ENCODE results near the gene NT5C1A. TPM values are rescaled to one million over a fixed set of nuclear protein-coding genes. Genes with fewer than 3 reads are reported as not detected.

The NT5C1A gene
- total and polyA plus RNA-seq, 5 donors: 5.7 to 44.8 (median 40.7) TPM

DNA sequence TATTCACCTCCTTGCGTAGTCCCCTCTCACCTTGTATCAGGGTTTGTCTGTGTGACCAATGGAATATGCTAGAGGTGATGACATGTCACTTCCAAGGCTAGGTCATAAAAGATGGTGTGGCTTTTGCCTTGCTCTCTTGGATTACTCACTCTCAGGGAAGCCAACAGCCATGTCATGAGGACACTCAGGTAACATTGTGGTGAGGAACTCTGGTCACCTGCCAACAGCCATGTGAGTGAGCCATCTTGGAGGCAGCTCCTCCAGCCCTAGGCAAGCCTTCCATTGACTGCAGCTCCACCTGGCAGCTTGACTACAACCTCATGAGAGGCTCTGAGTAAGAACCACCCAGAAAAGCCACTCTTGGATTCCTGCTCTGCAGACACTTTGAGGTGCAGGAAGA lies 21.5 kb downstream of the NT5C1A start:
- no peaks in the 10 kb centered on the region for H3K27me3 ChIP-seq (ENCODE audit: control insufficient read depth, insufficient read depth)
- DNase-seq (peak in 1 of 3 donors; percentile 16), ATAC-seq (no peak)
- no peaks in the 10 kb centered on the region for H3K9me3 ChIP-seq (ENCODE audit: control insufficient read depth, low read length)
- intact Hi-C loops (cut with DNase I): loop anchor here in 3 of 4 donors (5.0 kb wide), 2 partner anchors 38 to 43 kb away; no protein-coding TSS in a partner anchor
- H3K27ac ChIP-seq (ENCODE audit: low read length): no peak overlapping the region
- peaks cover 16% of the 10 kb centered on the region for H3K4me1 ChIP-seq (ENCODE audit: control insufficient read depth, insufficient read depth, low read length)
- H3K4me3 ChIP-seq (ENCODE audit: low read length): no peak overlapping the region
- WGBS: 90% methylated on average over 1 of the region's 1 CpG

DNA sequence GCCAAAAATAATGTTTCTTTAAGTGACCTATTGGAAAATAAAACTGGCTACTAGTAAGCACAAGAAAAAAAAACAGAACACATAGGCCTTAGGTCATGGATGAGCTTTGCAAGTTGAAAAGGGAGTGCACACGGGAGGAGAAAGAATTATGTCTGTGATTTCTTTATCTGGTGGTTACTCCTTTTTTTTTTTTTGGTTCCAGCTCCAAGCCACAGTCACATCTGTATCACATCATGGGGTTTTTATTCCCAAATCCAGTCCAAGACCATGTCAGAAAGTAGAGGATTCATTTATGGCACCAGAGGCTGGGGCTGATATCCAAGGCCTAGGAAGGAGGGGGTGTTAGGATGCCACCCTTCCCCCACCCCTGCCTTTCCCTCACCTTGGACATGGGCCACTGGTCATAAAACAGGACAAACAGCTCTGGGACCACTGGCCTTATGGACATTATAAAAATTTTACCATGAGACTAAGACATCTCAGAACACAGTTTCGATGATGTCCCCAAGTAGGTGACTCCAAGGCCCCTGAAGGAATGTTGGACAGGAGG lies 22.2 kb downstream of the NT5C1A start:
- H3K9me3 ChIP-seq (ENCODE audit: control insufficient read depth, low read length): no peaks in the 10 kb centered on the region
- no peaks in the 10 kb centered on the region for H3K27me3 ChIP-seq (ENCODE audit: control insufficient read depth, insufficient read depth)
- ATAC-seq (no peak), DNase-seq (peak in 1 of 3 donors; percentile 58)
- intact Hi-C loops (cut with DNase I): loop anchor here in 3 of 4 donors (5.0 kb wide), 2 partner anchors 37 to 42 kb away; no protein-coding TSS in a partner anchor
- H3K27ac ChIP-seq (ENCODE audit: low read length): no peak overlapping the region
- WGBS: 87% methylated on average over 2 of the region's 2 CpGs
- peaks cover 15% of the 10 kb centered on the region for H3K4me1 ChIP-seq (ENCODE audit: control insufficient read depth, insufficient read depth, low read length)
- H3K4me3 ChIP-seq (ENCODE audit: low read length): no peak overlapping the region

DNA sequence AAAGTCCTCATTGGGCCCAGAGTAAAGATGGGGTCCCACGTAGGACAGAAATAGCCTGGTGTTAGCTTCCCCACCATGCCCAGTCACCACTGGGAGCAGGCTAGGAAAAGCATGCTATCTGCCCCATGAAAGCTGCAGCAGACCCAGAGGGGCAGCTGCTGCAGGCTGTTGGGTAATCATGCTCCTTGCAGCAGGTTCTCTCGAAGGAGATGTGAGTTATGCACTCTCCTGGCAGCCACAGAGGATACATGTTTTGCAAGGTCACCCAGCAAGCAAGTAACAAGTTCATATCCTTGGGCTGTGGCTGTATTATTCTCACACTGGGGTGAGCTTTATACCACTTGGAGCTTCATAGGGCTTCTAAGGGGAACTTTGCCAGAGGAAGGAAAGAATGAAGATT lies 23.4 kb downstream of the NT5C1A start:
- peak in 1 of 3 donors; percentile 40 for DNase-seq
- intact Hi-C loops (cut with DNase I): no loop called here
- no peaks in the 10 kb centered on the region for H3K27me3 ChIP-seq (ENCODE audit: control insufficient read depth, insufficient read depth)
- no peaks in the 10 kb centered on the region for H3K9me3 ChIP-seq (ENCODE audit: control insufficient read depth, low read length)
- no peak overlapping the region for H3K4me3 ChIP-seq (ENCODE audit: low read length)
- H3K27ac ChIP-seq (ENCODE audit: low read length): no peak overlapping the region
- ATAC-seq: no peak
- peaks cover 15% of the 10 kb centered on the region for H3K4me1 ChIP-seq (ENCODE audit: control insufficient read depth, insufficient read depth, low read length)
- 47% methylated on average over 2 of the region's 2 CpGs for WGBS

DNA sequence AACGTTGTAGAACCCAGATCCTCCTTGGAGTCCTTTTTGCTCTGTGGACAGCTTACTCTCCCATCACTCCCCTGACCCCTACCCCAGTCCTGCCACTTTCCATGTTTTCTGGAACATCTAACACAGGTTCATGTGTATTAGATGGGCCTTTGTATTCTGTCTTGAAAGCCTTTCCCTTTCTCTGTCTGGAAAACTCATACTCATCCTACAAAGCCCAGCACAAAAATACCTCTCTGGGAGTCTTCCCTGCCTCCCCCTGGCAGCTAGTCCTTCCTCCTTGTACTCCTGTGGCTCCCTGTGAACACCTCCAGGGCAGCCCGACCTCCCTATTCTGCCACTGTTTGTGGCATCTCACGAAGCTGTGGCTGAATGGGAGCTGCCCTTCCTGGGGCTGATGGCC lies 24.7 kb downstream of the NT5C1A start:
- peaks cover 15% of the 10 kb centered on the region for H3K4me1 ChIP-seq (ENCODE audit: control insufficient read depth, insufficient read depth, low read length)
- WGBS: 71% methylated on average over 3 of the region's 3 CpGs
- no peaks in the 10 kb centered on the region for H3K27me3 ChIP-seq (ENCODE audit: control insufficient read depth, insufficient read depth)
- ATAC-seq (no peak), DNase-seq (peak in 1 of 3 donors; percentile 29)
- H3K4me3 ChIP-seq (ENCODE audit: low read length): no peak overlapping the region
- intact Hi-C loops (cut with DNase I): no loop called here
- H3K9me3 ChIP-seq (ENCODE audit: control insufficient read depth, low read length): no peaks in the 10 kb centered on the region
- H3K27ac ChIP-seq (ENCODE audit: low read length): peak overlapping the region; percentile 69

DNA sequence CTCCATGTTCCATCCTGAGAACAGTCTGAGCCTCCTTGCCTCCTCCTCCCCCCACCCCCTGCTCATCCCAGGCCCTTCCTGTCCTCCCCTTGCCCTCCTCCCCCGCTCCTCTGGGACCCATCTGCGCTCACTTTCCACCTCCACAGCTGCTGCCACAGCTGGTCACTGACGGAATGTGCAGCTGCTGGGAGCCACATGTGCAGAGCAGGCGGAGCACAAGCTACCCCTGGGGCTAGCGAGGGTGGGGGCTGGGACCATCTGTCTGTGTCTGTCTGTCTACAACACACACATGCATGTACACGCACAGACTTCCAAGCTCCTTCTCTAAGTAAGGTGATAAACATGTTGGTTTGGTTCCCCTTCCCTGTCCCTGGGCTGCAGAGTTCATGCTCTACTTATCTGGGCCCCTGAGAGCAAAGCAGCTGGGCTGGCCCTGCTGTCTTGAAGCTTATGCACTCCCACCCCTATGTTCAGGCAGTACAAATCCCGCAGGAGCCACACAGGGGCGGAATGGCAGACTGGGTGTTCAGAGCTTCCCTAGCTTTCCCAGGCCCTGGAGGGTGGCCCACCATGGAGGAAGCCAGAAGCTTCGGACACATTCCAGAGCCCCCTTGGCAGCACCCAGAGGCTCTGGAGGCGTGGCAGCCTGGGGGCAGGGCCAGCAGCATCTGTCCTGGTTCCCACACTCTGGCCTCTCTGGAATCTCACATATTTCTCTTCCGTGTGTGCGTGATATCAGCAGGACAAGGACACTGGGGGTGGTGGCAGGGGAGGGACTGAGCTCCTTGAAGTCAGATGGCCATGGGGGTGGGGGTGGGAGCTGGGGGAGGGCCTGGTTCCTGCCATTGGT lies 25.4 kb downstream of the NT5C1A start:
- peak overlapping the region; percentile 32 for H3K27ac ChIP-seq (ENCODE audit: low read length)
- H3K4me3 ChIP-seq (ENCODE audit: low read length): no peak overlapping the region
- H3K9me3 ChIP-seq (ENCODE audit: control insufficient read depth, low read length): no peaks in the 10 kb centered on the region
- 24% methylated on average over 12 of the region's 12 CpGs for WGBS
- intact Hi-C loops (cut with DNase I): no loop called here
- ATAC-seq (peak; percentile 82), DNase-seq (peak; percentile 87 to 94 (median 93))
- no peaks in the 10 kb centered on the region for H3K27me3 ChIP-seq (ENCODE audit: control insufficient read depth, insufficient read depth)
- H3K4me1 ChIP-seq (ENCODE audit: control insufficient read depth, insufficient read depth, low read length): peaks cover 15% of the 10 kb centered on the region

DNA sequence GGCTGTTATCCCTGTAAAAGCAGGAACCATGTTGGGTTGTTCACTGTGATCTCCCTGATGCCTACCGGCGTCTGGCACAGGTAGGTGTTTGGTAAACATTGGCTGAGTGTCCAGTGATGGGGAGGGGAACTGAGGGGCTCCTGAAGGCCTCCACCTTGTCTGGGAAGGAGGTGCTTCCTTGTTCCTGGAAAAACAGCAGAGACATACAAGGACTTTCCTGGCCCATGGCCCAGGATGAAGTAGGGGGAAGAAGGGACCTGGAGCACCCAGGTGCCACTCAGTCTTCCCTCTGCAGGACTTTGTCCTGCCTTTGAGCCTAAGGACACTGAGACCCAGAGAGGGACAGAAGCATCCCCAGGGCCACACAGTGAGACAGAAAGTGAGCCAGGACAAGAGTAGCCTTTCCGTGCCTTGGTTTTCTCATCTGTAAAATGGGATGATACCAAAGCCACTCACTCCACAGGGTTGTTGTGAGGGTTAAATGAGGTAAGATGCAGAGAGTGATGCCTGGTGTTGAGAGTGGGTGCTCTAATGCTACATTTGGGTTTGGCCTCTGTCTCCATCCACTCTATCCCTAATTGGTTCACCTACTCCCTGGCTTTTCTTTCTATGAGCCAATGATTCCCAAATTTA lies 26.4 kb downstream of the NT5C1A start:
- peaks cover 15% of the 10 kb centered on the region for H3K4me1 ChIP-seq (ENCODE audit: control insufficient read depth, insufficient read depth, low read length)
- H3K27ac ChIP-seq (ENCODE audit: low read length): peak overlapping the region; percentile 2
- no peaks in the 10 kb centered on the region for H3K27me3 ChIP-seq (ENCODE audit: control insufficient read depth, insufficient read depth)
- intact Hi-C loops (cut with DNase I): no loop called here
- H3K9me3 ChIP-seq (ENCODE audit: control insufficient read depth, low read length): no peaks in the 10 kb centered on the region
- DNase-seq (no peak), ATAC-seq (no peak)
- 70% methylated on average over 3 of the region's 3 CpGs for WGBS
- H3K4me3 ChIP-seq (ENCODE audit: low read length): no peak overlapping the region

DNA sequence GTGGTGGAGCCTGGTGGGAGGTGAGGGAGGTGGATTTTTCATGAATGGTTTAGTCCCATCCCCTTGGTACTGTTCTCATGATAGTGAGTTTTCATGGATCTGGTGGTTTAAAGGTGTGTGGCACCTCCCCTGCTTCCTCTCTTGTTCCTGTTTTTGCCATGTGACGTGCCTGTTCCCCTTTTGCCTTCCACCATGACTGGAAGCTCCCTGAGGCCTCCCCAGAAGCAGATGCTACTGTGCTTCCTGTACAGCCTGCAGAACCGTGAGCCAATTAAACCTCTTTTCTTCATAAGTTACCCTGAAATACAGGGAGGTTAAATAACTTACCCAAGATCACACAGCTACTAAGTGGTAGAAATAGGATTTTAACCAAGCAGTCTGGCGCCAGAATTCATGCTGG lies 28.2 kb downstream of the NT5C1A start:
- WGBS: 90% methylated on average over 3 of the region's 3 CpGs

DNA sequence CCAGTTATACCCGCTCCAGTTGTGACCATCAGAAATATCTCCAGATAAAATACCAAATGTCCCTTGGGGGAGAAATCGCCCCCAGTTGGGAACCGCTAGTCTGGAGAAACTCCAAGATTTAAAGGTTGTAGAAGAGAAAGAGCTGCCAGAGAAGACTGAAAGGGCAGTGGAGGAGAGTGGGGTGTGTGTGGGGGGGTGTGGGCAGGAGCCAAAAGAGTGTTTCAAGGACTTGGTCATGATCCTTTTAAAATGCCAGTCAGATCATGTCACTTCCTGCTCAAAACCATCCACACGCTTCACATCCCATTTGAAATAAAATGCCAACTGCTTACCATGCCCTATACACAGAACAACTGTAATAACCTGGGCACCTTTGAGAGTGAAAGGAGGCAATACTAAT lies 29.1 kb downstream of the NT5C1A start:
- WGBS: 28% methylated on average over 4 of the region's 4 CpGs
- H3K27ac ChIP-seq (ENCODE audit: low read length): peak overlapping the region; percentile 77
- H3K4me3 ChIP-seq (ENCODE audit: low read length): no peak overlapping the region
- H3K9me3 ChIP-seq (ENCODE audit: control insufficient read depth, low read length): no peaks in the 10 kb centered on the region
- peaks cover 11% of the 10 kb centered on the region for H3K4me1 ChIP-seq (ENCODE audit: control insufficient read depth, insufficient read depth, low read length)
- ATAC-seq: peak in 1 of 2 donors; percentile 9
- intact Hi-C loops (cut with DNase I): no loop called here
- no peaks in the 10 kb centered on the region for H3K27me3 ChIP-seq (ENCODE audit: control insufficient read depth, insufficient read depth)
- peak in 2 of 3 donors; percentile 51 to 53 for DNase-seq

More for the DNA sequence above, 28.2 kb downstream of the NT5C1A start:
- H3K9me3 ChIP-seq (ENCODE audit: control insufficient read depth, low read length): no peaks in the 10 kb centered on the region
- H3K27me3 ChIP-seq (ENCODE audit: control insufficient read depth, insufficient read depth): no peaks in the 10 kb centered on the region
- no peak for DNase-seq
- ATAC-seq: no peak
- H3K4me1 ChIP-seq (ENCODE audit: control insufficient read depth, insufficient read depth, low read length): peaks cover 16% of the 10 kb centered on the region
- H3K27ac ChIP-seq (ENCODE audit: low read length): peak overlapping the region; percentile 13
- H3K4me3 ChIP-seq (ENCODE audit: low read length): no peak overlapping the region
- intact Hi-C loops (cut with DNase I): no loop called here

DNA sequence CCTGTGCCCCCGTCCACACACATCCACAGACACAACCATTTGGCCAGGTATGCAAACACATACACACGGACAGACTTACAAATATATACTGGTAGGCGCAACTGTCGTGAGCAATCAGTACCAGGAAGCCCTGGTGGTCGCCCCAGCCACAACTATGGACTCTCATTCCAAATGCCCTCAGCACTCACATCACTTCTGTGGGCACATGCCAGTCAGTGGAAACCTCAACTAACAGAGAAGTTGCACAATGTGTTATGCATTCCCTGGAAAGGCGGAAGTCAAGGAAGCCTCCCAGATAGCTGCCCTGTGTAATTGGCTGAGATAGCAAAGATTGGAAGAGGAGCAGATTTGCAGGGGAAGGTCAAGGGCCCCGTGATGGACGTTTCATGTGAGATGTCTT lies 31.0 kb downstream of the NT5C1A start:
- intact Hi-C loops (cut with DNase I): no loop called here
- no peak overlapping the region for H3K4me3 ChIP-seq (ENCODE audit: low read length)
- H3K9me3 ChIP-seq (ENCODE audit: control insufficient read depth, low read length): no peaks in the 10 kb centered on the region
- 88% methylated on average over 8 of the region's 8 CpGs for WGBS
- H3K27ac ChIP-seq (ENCODE audit: low read length): no peak overlapping the region
- peaks cover 4% of the 10 kb centered on the region for H3K4me1 ChIP-seq (ENCODE audit: control insufficient read depth, insufficient read depth, low read length)
- no peak for ATAC-seq
- DNase-seq: peak in 1 of 3 donors; percentile 10
- no peaks in the 10 kb centered on the region for H3K27me3 ChIP-seq (ENCODE audit: control insufficient read depth, insufficient read depth)

DNA sequence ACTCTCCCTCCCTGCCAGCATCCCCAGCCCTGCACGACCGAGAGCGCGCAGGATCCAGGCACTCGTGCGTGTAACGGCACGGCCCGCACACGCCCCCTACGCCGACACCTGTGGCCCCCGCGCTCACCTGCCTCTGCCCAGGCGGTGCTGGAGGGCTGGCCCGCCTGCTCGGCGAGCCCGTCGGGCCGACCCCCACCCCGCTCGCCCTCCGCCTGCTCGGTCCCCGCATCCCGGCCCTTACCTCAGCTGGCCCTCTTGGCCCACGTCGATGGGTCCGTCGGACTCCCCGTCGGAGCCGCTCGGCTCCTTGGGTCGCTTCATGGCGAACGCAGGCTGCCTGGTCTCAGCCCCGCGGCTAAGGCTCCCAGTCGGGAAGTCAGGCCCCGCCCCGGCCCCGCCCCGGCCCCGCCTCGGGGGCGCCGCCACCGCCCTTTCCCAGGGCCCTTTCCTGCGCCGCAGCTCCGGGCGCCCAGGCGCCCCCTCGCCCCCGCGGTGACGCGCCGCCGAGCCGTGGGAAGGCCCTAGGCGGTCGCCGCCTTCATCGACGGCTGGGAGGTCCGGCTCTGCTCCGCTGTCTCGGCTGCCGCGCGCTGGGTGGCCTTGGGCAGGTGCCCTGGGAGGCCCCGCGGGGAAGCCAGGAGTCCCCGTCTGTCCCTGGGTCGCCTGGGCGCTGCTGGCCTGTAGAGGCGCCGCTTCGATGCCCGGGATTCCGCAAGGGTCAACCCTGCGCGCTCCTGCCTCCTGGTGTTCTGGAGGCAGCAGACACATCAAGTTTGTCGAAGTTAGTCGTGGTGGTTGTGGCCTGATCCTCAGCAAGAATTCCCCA lies 32.4 kb downstream of the NT5C1A start, which contains the start of gene HEYL:
HEYL (minus strand) TSS at position 339 of the 826 bp plus-strand sequence; CDS start at position 321, 18 bp downstream.
- no peaks in the 10 kb centered on the region for H3K27me3 ChIP-seq (ENCODE audit: control insufficient read depth, insufficient read depth)
- 5% methylated on average over 88 of the region's 88 CpGs for whole genome bisulfite sequencing
- intact Hi-C loops (cut with DNase I): no loop called here
- H3K4me3 ChIP-seq (ENCODE audit: low read length): peak within 1 kb of the TSS; percentile 70
- DNase-seq: peak; percentile 86 to 96 (median 94)
- H3K27ac ChIP-seq (ENCODE audit: low read length): peak within 1 kb of the TSS; percentile 85
- peak; percentile 88 to 93 for ATAC-seq
- H3K9me3 ChIP-seq (ENCODE audit: control insufficient read depth, low read length): no peaks in the 10 kb centered on the region
- peaks cover 4% of the 10 kb centered on the region for H3K4me1 ChIP-seq (ENCODE audit: control insufficient read depth, insufficient read depth, low read length)
